Temporal lobe (tissue), 2 donors: ENCODE measurements around the gene DPYSL3. TPM values are rescaled to one million over a fixed set of nuclear protein-coding genes. Genes with fewer than 3 reads are reported as not detected.

Source experiments
- small RNA-seq: library from RNA; depleted of rRNA; stranded (forward); fragments of <200 nt; gene quantifications from one replicate; pipeline ENCODE3, GENCODE V24; 2014; ENCODE audit warnings: low replicate concordance
- total RNA-seq: library from RNA; depleted of rRNA; stranded (reverse); fragments of >200 nt; gene quantifications from one replicate; pipeline ENCODE4 v1.2.3, GENCODE V29; 2014

Gene DPYSL3
- total RNA-seq, 1 donor from 2014 or later = 925 TPM

Small RNAs within 50 kb of the gene (small RNA-seq; reads per million reads assigned to genes)
- not detected for gene AC011373.1
